ENCODE results near the gene ITFG1. TPM values are rescaled to one million over a fixed set of nuclear protein-coding genes. Genes with fewer than 3 reads are reported as not detected.

ITFG1 gene
- total and polyA plus RNA-seq, 2 of the 13 experiments (the other 11 are each of a cell fraction or from before 2014, with no cell fraction given): 74.5 to 150 TPM

DNA sequence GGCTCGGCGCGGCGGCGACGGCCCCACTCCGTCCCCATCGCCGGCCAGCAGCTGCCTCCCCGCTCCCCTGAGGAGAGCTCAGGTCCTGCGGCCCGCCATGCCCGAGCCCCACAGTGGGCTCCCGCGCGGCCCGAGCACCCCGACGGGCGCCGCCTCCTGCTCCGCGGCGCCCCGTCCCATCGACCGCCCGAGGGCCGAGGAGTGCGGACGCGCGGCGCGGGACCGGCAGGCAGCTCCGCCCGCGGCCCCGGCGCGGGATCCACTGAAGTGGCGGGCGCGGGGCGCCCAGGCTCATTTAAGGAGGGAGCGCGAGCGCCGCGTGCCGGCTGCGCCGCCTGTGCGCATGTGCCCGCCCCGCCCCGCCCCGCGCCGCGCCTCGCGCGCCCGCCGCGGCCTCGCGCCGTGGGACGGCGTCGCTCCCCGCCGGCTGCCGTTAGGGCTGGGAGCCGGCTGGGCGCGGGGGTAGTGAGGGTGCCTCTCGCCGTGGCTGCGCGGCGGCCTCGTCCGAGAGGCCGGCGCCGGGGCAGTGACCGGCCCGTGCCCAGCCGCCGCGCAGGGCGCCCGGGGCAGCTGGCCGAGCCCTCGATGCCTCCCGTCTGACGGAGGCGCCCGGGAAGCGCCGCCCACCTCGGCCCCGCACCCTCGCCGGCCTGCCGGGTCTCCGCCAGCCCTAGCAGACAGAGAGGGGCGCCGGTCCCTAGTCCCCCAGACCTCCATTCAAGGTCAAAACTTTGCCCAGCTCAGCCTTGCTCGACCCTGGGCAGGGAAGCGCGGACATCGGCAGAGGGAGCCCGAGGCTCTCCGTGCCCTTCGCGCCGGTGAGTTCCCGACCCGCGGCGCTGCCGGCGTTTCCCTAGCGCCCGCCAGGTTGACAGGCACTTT, 316.9 kb downstream of the ITFG1 start, which contains the start of gene NETO2 (continued):
- TF ChIP-seq ZSCAN21 (CRISPR knock-in tag; IDR thresholded peaks at IDR 0.05; ENCODE audit: borderline replicate concordance) (no peak), ZNF720 (CRISPR knock-in tag; IDR thresholded peaks at IDR 0.05) (no peak), ZNF441 (CRISPR knock-in tag; IDR thresholded peaks at IDR 0.05; ENCODE audit: borderline replicate concordance) (no peak), FOXJ3 (CRISPR knock-in tag; IDR thresholded peaks at IDR 0.05; ENCODE audit: borderline replicate concordance) (0 out of 2 replicates have a peak, but pooled peaks have one; percentile 12), ZNF563 (CRISPR knock-in tag; IDR thresholded peaks at IDR 0.05) (0 out of 2 replicates have a peak, but pooled peaks have one; percentile 1), ZNF629 (CRISPR knock-in tag; conservative IDR thresholded peaks at IDR 0.05) (no peak), ZNF724P (CRISPR knock-in tag; IDR thresholded peaks at IDR 0.05; ENCODE audit: borderline replicate concordance) (no peak), CBFB (CRISPR knock-in tag; IDR thresholded peaks at IDR 0.05) (0 out of 2 replicates have a peak, but pooled peaks have one; percentile 20), SP140L (CRISPR knock-in tag; IDR thresholded peaks at IDR 0.05; ENCODE audit: borderline replicate concordance) (no peak), RBAK (CRISPR knock-in tag; IDR thresholded peaks at IDR 0.05) (no peak), ATF7 (IDR thresholded peaks at IDR 0.05) (no peak), ATF7 (CRISPR knock-in tag; IDR thresholded peaks at IDR 0.05) (peak; percentile 71), SRF (IDR thresholded peaks at IDR 0.05; ENCODE audit: low read depth, low read length) (no peak), GABPB1 (CRISPR knock-in tag; IDR thresholded peaks at IDR 0.05) (peak; percentile 43; the same call in 1 of the 2 replicates), PHF20 (CRISPR knock-in tag; IDR thresholded peaks at IDR 0.05) (peak; percentile 49; the same call in 1 of the 2 replicates), ZNF383 (CRISPR knock-in tag; IDR thresholded peaks at IDR 0.05; ENCODE audit: borderline replicate concordance) (no peak), SALL1 (CRISPR knock-in tag; IDR thresholded peaks at IDR 0.05) (peak; percentile 46), NCOA1 (CRISPR knock-in tag; IDR thresholded peaks at IDR 0.05) (no peak), POGZ (CRISPR knock-in tag; IDR thresholded peaks at IDR 0.05) (no peak), BCL6 (CRISPR knock-in tag; IDR thresholded peaks at IDR 0.05) (peak; percentile 41; the same call in 1 of the 2 replicates)
- TF ChIP-seq, protein P1, sequence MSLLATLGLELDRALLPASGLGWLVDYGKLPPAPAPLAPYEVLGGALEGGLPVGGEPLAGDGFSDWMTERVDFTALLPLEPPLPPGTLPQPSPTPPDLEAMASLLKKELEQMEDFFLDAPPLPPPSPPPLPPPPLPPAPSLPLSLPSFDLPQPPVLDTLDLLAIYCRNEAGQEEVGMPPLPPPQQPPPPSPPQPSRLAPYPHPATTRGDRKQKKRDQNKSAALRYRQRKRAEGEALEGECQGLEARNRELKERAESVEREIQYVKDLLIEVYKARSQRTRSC (CRISPR knock-in tag; IDR thresholded peaks at IDR 0.05; ENCODE audit: low read depth): peak; percentile 66; the same call in 1 of the 2 replicates
- TF ChIP-seq, protein P2, sequence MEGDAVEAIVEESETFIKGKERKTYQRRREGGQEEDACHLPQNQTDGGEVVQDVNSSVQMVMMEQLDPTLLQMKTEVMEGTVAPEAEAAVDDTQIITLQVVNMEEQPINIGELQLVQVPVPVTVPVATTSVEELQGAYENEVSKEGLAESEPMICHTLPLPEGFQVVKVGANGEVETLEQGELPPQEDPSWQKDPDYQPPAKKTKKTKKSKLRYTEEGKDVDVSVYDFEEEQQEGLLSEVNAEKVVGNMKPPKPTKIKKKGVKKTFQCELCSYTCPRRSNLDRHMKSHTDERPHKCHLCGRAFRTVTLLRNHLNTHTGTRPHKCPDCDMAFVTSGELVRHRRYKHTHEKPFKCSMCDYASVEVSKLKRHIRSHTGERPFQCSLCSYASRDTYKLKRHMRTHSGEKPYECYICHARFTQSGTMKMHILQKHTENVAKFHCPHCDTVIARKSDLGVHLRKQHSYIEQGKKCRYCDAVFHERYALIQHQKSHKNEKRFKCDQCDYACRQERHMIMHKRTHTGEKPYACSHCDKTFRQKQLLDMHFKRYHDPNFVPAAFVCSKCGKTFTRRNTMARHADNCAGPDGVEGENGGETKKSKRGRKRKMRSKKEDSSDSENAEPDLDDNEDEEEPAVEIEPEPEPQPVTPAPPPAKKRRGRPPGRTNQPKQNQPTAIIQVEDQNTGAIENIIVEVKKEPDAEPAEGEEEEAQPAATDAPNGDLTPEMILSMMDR (CRISPR knock-in tag; IDR thresholded peaks at IDR 0.05): peak; percentile 93
- TF ChIP-seq, protein P3, sequence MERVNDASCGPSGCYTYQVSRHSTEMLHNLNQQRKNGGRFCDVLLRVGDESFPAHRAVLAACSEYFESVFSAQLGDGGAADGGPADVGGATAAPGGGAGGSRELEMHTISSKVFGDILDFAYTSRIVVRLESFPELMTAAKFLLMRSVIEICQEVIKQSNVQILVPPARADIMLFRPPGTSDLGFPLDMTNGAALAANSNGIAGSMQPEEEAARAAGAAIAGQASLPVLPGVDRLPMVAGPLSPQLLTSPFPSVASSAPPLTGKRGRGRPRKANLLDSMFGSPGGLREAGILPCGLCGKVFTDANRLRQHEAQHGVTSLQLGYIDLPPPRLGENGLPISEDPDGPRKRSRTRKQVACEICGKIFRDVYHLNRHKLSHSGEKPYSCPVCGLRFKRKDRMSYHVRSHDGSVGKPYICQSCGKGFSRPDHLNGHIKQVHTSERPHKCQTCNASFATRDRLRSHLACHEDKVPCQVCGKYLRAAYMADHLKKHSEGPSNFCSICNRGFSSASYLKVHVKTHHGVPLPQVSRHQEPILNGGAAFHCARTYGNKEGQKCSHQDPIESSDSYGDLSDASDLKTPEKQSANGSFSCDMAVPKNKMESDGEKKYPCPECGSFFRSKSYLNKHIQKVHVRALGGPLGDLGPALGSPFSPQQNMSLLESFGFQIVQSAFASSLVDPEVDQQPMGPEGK (CRISPR knock-in tag; IDR thresholded peaks at IDR 0.05): peak; percentile 17; the same call in 1 of the 2 replicates

All from HepG2 (cell line).